UCSD-AML1 (cell line): ENCODE data around the gene DNAH2.

Experiments
- DNase-seq: peaks from one replicate; lab custom pipeline; 2025; ENCODE audit not compliant: unreplicated experiment; lab: John Stamatoyannopoulos, UW

DNAH2 gene

GRCh38 chr17:7716901-7717755, at the start of gene DNAH2:
DNAH2 (plus strand) TSS chr17:7717744; CDS start chr17:7719735, 1,991 bp downstream.
- peak; percentile 88 for DNase-seq

- no peak for DNase-seq
These were observed 49.1 kb upstream of the DNAH2 start for GRCh38 chr17:7668482-7668881.

- peak; percentile 16 for DNase-seq
These were observed 44.3 kb upstream of the DNAH2 start for GRCh38 chr17:7673239-7673638.

DNA sequence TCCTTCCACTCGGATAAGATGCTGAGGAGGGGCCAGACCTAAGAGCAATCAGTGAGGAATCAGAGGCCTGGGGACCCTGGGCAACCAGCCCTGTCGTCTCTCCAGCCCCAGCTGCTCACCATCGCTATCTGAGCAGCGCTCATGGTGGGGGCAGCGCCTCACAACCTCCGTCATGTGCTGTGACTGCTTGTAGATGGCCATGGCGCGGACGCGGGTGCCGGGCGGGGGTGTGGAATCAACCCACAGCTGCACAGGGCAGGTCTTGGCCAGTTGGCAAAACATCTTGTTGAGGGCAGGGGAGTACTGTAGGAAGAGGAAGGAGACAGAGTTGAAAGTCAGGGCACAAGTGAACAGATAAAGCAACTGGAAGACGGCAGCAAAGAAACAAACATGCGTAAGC, 42.6 kb upstream of the DNAH2 start:
- no peak for DNase-seq

- DNase-seq = no peak
These were observed 41.0 kb upstream of the DNAH2 start for GRCh38 chr17:7676533-7676932.

- no peak for DNase-seq
These were observed 40.0 kb upstream of the DNAH2 start for GRCh38 chr17:7677388-7678067.

DNA sequence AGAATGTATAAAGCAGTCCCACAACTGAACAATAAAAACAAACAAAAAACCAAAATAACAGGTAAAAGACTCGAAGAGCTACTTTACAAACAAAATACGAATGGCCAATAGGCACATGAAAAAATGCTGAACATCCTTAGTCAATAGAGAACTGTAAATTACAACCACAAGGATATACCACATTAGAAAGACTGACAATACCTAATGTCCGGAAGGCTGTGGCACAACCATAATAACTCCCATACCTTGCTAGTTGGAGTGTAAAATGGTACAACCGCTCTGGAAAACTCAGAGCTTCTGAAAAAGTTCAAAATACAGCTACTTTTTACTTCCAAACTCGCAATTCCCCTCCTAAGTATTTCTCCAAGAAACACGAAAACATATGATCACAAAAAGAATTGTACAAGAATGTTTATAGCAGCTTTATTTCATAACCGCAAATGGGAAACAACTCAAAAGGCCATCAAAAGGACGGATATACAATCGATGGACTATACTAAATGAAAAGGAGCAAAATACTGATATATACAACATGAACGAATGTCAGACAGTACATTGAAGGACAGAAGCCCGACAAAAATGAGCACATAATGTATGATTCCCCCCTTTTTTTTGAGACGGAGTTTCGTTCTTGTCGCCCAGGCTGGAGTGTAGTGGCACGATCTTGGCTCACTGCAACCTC, 32.6 kb upstream of the DNAH2 start:
- DNase-seq = no peak

- peak; percentile 91 for DNase-seq
These were observed 31.9 kb upstream of the DNAH2 start for GRCh38 chr17:7685533-7686221.

DNA sequence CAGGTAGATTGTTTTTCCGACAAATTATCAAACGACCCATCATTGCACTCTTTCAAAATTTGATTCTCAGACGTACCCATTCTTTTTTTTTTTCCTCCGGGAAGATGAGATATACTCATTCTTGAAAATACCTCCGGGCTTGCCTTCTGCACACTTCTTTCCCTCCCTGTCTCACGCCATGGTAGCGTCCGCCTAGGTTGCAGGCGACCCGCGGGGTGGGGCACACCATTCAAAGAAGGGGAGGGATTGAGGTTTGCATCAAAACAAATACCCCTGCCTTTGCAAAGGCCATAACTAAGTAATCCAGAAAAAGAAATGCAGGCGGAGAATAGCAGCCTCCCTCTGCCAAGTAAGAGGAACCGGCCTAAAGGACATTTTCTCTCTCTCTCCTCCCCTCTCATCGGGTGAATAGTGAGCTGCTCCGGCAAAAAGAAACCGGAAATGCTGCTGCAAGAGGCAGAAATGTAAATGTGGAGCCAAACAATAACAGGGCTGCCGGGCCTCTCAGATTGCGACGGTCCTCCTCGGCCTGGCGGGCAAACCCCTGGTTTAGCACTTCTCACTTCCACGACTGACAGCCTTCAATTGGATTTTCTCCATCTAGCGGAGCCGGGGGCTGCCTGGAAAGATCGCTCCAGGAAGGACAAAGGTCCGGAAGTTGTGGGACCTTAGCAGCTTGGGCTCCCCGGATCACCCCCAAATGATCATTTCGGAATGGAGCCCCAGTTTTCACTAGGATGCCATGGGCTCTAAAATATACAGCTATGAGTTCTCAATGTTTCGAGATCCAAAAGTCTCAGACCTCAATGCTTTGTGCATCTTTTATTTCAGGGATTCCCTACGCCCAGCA, 31.1 kb upstream of the DNAH2 start:
- peak; percentile 83 for DNase-seq

DNA sequence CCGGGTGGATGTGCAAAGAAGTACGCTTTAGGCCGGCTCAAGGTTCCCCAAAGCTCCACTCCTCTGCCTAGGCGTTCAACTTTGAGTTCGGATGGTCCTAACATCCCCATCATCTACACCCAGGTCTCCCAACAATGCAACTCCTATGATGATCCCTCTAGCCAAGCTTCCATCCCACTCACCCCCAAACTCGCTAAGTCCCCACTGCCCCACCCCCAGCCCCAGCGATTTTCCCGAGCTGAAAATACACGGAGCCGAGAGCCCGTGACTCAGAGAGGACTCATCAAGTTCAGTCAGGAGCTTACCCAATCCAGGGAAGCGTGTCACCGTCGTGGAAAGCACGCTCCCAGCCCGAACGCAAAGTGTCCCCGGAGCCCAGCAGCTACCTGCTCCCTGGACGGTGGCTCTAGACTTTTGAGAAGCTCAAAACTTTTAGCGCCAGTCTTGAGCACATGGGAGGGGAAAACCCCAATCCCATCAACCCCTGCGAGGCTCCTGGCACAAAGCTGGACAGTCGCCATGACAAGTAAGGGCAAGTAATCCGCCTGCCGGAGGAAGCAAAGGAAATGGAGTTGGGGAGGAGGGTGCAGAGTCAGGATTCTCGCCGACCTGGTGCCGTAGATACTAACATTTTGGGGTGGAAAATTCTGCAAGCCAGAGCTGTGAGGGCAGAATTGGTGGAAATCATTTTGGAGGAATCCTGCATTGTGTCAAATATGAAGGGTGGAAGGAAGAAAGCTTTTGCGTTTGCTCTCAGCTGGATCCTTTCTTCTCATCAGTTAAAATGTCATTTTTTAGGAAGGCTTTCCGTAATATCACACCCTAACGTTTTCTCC, 30.3 kb upstream of the DNAH2 start, which contains the start of gene TP53:
TSS of gene TP53 (minus strand) at position 419 of the 836 bp plus-strand sequence. CDS start 10,896 bp downstream, outside the sequence.
- peak; percentile 84 for DNase-seq

DNA sequence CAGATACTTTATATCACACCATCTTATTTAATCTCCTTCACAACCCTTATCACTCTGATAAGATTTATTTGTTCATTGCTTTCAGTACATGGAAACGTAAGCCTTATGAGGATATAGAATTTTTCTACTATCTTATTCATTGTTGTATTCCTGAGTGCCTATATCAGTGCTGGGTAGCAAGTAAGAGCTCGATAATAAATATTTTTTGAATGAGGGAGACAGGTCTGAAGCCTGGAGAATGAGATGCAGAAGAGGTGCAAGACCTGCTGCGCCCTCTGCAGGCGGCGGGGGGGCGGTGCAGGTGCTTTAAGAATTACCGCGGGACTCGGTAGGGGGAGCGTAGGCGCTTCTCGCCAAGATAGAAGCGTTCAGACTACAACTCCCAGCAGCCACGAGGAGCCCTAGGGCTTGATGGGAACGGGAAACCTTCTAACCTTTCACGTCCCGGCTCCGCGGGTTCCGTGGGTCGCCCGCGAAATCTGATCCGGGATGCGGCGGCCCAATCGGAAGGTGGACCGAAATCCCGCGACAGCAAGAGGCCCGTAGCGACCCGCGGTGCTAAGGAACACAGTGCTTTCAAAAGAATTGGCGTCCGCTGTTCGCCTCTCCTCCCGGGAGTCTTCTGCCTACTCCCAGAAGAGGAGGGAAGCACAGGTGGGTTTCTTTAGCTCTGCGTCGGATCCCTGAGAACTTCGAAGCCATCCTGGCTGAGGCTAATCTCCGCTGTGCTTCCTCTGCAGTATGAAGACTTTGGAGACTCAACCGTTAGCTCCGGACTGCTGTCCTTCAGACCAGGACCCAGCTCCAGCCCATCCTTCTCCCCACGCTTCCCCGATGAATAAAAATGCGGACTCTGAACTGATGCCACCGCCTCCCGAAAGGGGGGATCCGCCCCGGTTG, 29.4 kb upstream of the DNAH2 start, which contains the start of gene WRAP53:
TSS of gene WRAP53 (plus strand) at position 570 of the 900 bp plus-strand sequence. CDS start at position 742, 172 bp downstream.
- DNase-seq = peak; percentile 96

- no peak for DNase-seq
These were observed 28.7 kb upstream of the DNAH2 start for GRCh38 chr17:7688808-7689316.

DNA sequence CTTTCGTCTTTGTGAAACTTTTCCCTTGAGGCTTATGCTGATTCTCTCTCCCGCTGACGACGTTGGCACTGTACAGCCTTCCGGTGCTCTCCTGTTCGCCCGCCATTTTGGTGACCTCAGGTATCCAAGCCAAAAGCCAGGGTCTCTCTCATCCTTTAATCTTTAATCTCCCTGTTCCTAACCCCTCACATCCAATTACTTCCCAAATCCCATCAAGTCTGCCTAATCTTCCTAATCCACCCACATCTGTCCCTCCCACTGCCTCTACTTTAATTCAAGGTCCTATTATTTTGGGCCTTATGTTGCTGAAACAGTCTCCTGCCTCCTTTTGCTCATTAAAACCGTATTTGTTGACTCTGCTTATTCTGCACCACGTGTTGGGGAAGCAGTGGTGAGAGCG, 22.0 kb upstream of the DNAH2 start:
- no peak for DNase-seq

DNA sequence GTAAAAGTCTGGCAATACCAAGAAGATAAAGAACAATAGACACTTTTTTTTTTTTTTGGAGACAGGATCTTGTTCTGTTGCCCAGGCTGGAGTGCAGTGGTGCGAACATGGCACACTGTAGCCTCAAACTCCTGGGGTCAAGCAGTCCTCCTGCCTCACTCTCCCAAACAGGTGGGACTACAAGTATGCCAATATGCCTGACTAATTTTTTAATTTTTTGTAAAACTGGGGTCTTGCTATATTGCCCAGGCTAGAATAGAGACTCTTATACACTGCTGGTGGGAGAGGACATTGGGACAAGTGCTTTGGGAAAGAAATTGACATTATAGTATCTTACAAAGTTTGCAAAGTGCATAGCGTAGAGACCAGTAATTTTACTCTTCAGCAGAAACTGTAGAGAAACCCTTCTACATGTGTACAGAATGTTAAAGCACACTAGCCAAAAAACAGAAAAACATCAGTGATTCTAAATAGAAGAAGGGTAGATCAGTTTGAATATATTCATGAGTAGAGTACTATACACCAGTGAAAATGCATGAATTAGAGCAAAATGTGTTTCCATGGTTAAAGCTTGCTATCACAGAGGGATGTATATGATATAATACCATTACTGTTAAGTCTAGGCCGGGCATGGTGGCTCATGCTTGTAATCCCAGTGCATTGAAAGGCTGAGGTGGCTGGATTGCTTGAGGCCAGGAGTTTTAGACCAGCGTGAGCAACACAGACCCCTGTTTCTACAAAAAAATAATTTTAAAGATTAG, 19.5 kb upstream of the DNAH2 start:
- DNase-seq = no peak

- no peak for DNase-seq
These were observed 17.0 kb upstream of the DNAH2 start for GRCh38 chr17:7700510-7700909.

DNA sequence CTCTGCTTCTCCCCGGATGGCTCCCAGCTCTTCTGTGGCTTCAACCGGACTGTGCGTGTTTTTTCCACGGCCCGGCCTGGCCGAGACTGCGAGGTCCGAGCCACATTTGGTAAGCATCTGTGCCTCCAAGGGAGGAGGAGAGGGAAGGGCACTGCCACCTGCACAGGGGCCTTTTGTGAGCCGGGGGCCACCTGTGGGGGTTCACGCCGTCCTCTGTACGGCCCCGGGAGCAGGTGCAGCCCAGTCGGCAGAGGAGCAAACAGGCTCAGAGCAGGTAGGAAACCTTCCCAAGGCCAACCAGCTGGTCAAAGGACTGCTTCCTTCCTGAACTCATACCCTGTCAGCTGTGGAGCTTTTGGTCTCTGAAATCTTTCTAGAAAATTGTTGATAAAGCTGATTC, 15.9 kb upstream of the DNAH2 start:
- DNase-seq = no peak

DNA sequence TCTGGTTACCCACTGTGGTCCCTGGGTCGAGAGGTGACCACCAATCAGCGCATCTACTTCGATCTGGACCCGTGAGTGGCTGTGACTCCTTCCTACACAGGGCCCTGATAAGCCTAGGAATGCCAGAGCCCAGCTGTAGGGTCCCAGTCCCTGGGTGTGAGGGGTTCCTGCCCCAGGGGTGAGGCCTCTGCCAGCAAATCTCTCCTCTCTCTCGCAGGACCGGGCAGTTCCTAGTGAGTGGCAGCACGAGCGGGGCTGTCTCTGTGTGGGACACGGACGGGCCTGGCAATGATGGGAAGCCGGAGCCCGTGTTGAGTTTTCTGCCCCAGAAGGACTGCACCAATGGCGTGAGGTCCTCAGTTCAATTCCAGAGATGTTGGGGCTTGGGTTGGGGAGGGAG, 14.8 kb upstream of the DNAH2 start:
- no peak for DNase-seq
